Amygdala (tissue), 56 donors: ENCODE data around the gene WBP2NL.
A peak's percentile ranks its signal among the peaks of the same experiment; 100 is the strongest.
"Not testable (repeated sequence)": the region's sequence is repeated elsewhere in the genome, so short reads cannot be mapped to it uniquely, and the experiment has no call there.

Experiments
- DNase-seq, 56 donors: peaks; one replicate each; lab custom pipeline; 2025; lab: John Stamatoyannopoulos, UW

The WBP2NL gene

GRCh38 chr22:42070517-42071422, 72.2 kb downstream of the WBP2NL start, which contains the start of gene NAGA:
Gene NAGA, minus strand, starts transcription at chr22:42070812. Its CDS starts 515 bp downstream, at chr22:42070297.
- DNase-seq, result peak; percentile 23 to 96 (median 87)

DNA sequence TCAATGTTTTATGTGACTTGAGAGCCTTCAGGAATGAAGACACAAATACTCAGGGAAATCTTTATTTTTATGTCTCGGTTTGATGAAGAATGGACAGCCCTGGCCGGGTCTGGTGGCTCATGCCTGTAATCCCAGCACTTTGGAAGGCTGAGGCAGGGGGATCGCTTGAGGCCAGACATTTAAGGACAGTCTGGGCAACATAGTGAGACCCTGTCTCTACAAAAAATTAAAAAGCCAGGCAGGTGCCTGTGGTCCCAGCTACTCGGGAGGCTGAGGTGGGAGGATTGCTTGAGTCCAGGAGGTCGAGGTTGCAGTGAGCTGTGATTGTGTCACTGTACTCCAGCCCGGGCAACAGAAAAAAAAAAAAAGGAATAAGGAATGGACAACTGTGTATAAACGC, 72.9 kb downstream of the WBP2NL start:
- DNase-seq, result not testable (repeated sequence)

DNA sequence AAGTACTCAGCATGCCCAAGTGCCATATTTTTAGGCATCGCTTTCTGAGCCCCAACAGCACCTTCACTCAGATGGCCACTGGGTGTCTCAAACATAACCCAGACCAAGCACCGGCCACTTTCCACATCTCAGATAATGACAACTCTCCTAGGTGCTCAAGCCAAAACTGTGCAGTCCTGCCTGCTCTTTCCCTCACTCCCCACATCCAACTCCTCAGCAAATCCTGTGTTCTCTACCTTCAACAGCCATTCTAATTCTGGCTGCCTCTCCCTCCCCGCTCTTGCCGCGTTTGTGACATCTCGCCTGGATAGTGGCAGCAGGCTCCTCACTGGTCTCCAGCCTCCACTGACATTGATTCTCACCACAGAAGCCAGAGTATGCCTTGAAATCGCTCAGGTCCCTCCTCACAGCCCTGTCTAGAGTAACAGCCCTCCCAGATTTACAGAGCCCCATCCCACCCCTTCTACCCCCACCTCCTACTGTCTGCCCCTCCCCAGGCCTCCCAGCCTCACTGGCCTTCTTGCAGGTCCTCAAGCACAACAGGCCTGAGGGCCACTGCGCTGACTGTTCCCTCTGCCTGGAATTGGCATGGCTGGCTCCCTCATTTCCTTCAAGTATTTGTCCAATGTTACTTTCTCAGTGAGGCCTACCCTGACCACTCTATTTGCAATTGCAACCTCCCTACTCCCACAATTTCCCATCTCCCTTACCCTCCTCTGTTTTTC, 74.2 kb downstream of the WBP2NL start:
- no peak for DNase-seq

- DNase-seq, result no peak
Observed at GRCh38 chr22:42073621-42074041, 75.0 kb downstream of the WBP2NL start.

DNA sequence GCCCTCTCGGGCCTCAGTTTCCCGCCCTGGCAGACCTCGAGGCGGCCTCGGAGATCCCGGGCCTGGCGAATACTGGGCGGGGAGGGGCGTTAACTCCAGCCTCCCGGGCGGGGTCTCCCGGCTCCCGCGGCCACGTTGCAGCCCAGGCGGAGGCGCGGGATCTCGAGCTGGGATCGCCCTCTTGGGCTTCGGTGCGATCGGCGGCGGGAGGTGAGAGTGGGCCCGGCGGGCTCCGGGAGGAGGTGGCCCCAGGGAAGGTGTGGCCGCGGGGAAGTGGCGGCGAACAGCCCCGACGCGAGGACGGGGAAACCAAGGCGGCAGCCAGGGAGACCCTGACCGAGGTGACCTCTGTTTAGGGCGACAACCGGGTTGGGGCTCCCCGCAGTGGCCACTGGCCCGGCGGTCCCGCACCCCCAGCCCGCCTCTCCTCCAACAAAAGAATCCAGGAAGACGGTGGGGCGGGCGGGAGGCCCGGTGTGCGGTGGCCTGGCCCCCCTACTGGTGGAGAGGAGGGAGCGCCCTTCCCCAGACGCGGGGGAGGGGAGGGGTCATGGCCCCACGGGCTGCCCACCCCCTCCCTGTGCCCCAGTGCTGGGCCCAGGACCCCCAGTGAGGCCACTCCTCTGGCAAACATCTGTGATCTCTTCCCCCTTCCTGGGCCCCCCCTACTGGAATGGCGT, 75.7 kb downstream of the WBP2NL start, which contains the start of gene PHETA2:
PHETA2 (plus strand) TSS at position 117 of the 680 bp plus-strand sequence. CDS start 3,046 bp downstream, outside the sequence.
- DNase-seq, result peak in 4 of 56 donors; percentile 15 to 48 (median 32)

- no peak for DNase-seq
Observed at GRCh38 chr22:42074846-42075676, 76.5 kb downstream of the WBP2NL start.

DNA sequence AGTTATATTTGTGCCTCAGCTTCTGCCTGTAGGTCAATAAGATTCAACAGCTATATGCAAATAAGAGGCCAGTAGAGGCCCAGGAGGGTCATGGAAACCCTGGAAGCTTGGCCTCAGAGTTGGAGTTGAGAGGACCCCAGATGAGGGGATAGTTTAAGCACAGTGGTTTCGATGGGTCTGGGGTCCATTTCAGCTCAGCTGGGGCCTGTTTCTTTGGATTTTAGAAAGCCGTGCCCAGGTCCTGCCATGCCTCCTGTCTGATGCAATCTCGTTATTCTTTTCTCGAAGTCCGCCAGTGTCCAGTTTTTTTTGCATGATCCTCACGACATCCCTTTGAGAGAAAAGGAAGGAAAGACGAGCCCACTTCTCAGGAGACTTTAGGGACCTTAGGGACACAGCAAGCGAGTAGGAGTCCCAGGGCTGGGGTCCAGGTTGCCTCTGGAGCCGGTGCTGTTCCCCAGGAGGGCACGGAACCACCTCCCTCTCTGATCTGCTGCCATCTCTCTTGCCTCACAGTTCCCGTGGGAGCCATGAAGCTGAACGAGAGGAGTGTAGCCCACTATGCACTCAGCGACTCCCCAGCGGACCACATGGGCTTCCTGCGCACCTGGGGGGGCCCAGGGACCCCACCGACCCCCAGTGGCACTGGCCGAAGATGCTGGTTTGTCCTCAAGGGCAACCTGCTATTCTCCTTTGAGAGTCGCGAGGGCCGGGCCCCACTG, 78.3 kb downstream of the WBP2NL start:
- no peak for DNase-seq

DNA sequence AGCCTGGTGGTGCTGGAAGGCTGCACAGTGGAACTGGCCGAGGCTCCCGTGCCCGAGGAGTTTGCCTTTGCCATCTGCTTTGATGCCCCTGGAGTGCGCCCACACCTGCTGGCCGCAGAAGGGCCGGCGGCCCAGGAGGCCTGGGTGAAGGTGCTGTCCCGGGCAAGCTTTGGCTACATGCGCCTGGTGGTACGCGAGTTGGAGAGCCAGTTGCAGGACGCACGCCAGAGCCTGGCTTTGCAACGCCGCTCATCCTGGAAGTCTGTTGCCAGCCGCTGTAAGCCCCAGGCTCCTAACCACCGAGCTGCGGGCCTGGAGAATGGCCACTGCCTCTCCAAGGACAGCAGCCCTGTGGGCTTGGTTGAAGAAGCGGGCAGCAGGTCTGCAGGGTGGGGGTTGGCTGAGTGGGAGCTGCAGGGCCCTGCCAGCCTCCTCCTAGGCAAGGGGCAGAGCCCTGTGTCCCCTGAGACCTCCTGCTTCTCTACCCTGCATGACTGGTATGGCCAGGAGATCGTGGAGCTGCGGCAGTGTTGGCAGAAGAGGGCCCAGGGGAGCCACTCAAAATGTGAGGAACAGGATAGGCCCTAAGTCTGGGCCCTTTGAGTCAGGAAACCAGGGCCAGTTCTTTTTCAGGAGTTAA, 79.0 kb downstream of the WBP2NL start:
- no peak for DNase-seq
